ENCODE measurements around the gene PRKG1.

- TF ChIP-seq EZH2 (IDR thresholded peaks at IDR 0.05; ENCODE audit: low read length) = no peak
- TF ChIP-seq CTCF (optimal IDR thresholded peaks at IDR 0.05 in 1 of 3, IDR thresholded peaks at IDR 0.05 in 1 of 3, conservative IDR thresholded peaks at IDR 0.05 in 1 of 3; ENCODE audit: extremely low read depth in 1 of 3, insufficient read depth in 2 of 3, low read length in 3 of 3) = no peak
Observed at GRCh38 chr10:51079766-51080165, 5.5 kb downstream of the PRKG1 start.

Data from keratinocyte (primary cell).